ENCODE results near the gene DPPA5.

Gene DPPA5

DNA sequence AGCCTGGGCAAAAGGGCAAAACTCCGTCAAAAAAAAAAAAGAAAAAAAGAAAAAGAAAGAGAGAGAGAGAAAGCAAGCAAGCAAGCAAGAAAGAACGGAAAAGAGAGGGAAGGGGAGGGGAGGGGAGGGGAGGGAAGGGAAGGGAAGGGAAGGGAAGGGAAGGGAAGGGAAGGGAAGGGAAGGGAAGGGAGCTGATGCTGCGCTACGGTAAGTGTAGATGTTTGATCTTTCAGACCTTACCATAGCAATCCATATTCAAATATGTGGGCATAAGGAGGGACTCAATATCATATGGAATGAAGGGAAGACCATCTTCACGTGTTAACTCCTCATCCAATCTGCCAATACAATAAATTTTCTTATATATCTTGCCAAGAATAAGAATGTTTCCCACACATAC, 11.9 kb downstream of the DPPA5 start:
- H2AFZ ChIP-seq (ENCODE audit: insufficient read depth, low read length, poor library complexity): no peak overlapping the region
- H4K8ac ChIP-seq (ENCODE audit: low read depth, low read length): no peak overlapping the region
- no peak overlapping the region for H3K4ac ChIP-seq (ENCODE audit: low read depth, low read length)

DNA sequence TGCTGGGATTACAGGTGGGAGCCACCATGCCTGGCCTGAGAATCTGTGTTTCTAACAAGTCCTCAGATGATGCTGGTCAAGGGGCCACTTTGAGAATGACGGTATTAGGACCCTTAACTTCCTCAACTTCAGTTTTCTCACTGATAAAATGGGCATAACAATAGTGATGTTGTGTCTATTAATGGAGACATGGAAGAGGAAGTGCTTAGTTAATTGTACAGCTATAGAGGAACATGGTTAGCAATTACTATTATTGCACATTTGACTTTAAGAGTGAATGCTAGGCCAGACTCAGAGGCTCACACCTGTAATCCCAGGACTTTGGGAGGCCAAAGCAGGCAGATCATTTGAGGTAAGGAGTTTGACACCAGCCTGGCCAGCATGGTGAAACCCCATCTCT, 12.7 kb downstream of the DPPA5 start:
- no CpG with 5 or more reads among the region's 1 CpG for WGBS (ENCODE audit: extremely low coverage, insufficient coverage, insufficient read length)

More for the DNA sequence above, 11.9 kb downstream of the DPPA5 start:
- no peak for DNase-seq
- Histone ChIP-seq H3K9me3 (ENCODE audit: insufficient read depth, low read depth, low read length) (no peaks in the 10 kb centered on the region), H2BK120ac (ENCODE audit: insufficient read depth, low read length, poor library complexity) (no peak overlapping the region), H3K23ac (ENCODE audit: low read length) (no peak overlapping the region), H3K79me2 (ENCODE audit: control insufficient read depth, insufficient read depth, low read length, poor library complexity) (no peaks in the 10 kb centered on the region), H4K12ac (ENCODE audit: low read depth, low read length) (no peak overlapping the region), H3K27me3 (ENCODE audit: insufficient read depth, low read length) (no peaks in the 10 kb centered on the region), H3K18ac (ENCODE audit: low read length) (no peak overlapping the region), H3K4me1 (ENCODE audit: control insufficient read depth in 1 of 2, insufficient read depth in 2 of 2, low read length in 2 of 2) (no peaks in the 10 kb centered on the region), H3K4me2 (ENCODE audit: low read length) (no peak overlapping the region), H2BK5ac (ENCODE audit: low read depth, low read length, poor library complexity) (no peak overlapping the region), H3K27ac (ENCODE audit: low read depth, low read length) (no peak overlapping the region), H2AK5ac (ENCODE audit: low read length) (no peak overlapping the region), H3K4me3 (ENCODE audit: low read depth, low read length) (no peak overlapping the region), H2BK12ac (ENCODE audit: low read length) (no peak overlapping the region), H4K91ac (ENCODE audit: low read depth, low read length) (no peak overlapping the region), H3K9ac (ENCODE audit: low read length) (no peak overlapping the region), H3K79me1 (ENCODE audit: low read length) (no peaks in the 10 kb centered on the region), H3K36me3 (ENCODE audit: control insufficient read depth in 1 of 2, insufficient read depth in 2 of 2, low read length in 2 of 2) (no peaks in the 10 kb centered on the region), H3K14ac (ENCODE audit: low read length) (no peak overlapping the region)
- no CpG with 5 or more reads among the region's 5 CpGs for WGBS (ENCODE audit: extremely low coverage, insufficient coverage, insufficient read length)

DNA sequence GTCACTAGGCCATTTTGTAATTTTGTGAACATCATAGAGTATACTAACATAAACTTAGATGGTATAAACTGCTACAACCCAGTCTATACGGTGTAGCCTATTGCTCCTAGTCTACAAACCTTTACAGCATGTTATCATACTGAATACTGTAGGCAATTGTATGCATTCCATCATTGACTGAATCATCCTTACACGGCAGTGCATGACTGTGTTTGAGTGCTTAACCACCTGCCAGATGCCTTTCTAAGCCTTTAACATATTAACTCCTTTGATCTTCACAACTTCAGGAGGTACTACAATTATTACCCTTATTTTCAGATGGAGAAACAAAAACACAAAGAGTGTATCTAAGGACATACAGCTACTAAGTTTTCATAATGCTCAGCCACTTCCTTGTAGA, 14.0 kb downstream of the DPPA5 start:
- no CpG with 5 or more reads among the region's 2 CpGs for WGBS (ENCODE audit: extremely low coverage, insufficient coverage, insufficient read length)
- no peak overlapping the region for H4K91ac ChIP-seq (ENCODE audit: low read depth, low read length)

More for the DNA sequence above, 12.7 kb downstream of the DPPA5 start:
- H3K14ac ChIP-seq (ENCODE audit: low read length): no peak overlapping the region
- no peaks in the 10 kb centered on the region for H3K9me3 ChIP-seq (ENCODE audit: insufficient read depth, low read depth, low read length)
- H3K36me3 ChIP-seq (ENCODE audit: control insufficient read depth in 1 of 2, insufficient read depth in 2 of 2, low read length in 2 of 2): no peaks in the 10 kb centered on the region
- no peak overlapping the region for H2AK5ac ChIP-seq (ENCODE audit: low read length)
- DNase-seq: no peak
- H3K18ac ChIP-seq (ENCODE audit: low read length): no peak overlapping the region
- no peak overlapping the region for H4K8ac ChIP-seq (ENCODE audit: low read depth, low read length)
- H2AFZ ChIP-seq (ENCODE audit: insufficient read depth, low read length, poor library complexity): no peak overlapping the region
- no peaks in the 10 kb centered on the region for H3K79me1 ChIP-seq (ENCODE audit: low read length)
- no peak overlapping the region for H2BK5ac ChIP-seq (ENCODE audit: low read depth, low read length, poor library complexity)
- H3K27ac ChIP-seq (ENCODE audit: low read depth, low read length): no peak overlapping the region
- no peak overlapping the region for H3K4me2 ChIP-seq (ENCODE audit: low read length)
- H3K4me3 ChIP-seq (ENCODE audit: low read depth, low read length): no peak overlapping the region
- H2BK120ac ChIP-seq (ENCODE audit: insufficient read depth, low read length, poor library complexity): no peak overlapping the region
- H2BK12ac ChIP-seq (ENCODE audit: low read length): no peak overlapping the region
- H3K9ac ChIP-seq (ENCODE audit: low read length): no peak overlapping the region
- H4K12ac ChIP-seq (ENCODE audit: low read depth, low read length): no peak overlapping the region
- no peaks in the 10 kb centered on the region for H3K4me1 ChIP-seq (ENCODE audit: control insufficient read depth in 1 of 2, insufficient read depth in 2 of 2, low read length in 2 of 2)
- H3K4ac ChIP-seq (ENCODE audit: low read depth, low read length): no peak overlapping the region
- no peak overlapping the region for H4K91ac ChIP-seq (ENCODE audit: low read depth, low read length)
- no peaks in the 10 kb centered on the region for H3K79me2 ChIP-seq (ENCODE audit: control insufficient read depth, insufficient read depth, low read length, poor library complexity)
- no peaks in the 10 kb centered on the region for H3K27me3 ChIP-seq (ENCODE audit: insufficient read depth, low read length)
- H3K23ac ChIP-seq (ENCODE audit: low read length): no peak overlapping the region

DNA sequence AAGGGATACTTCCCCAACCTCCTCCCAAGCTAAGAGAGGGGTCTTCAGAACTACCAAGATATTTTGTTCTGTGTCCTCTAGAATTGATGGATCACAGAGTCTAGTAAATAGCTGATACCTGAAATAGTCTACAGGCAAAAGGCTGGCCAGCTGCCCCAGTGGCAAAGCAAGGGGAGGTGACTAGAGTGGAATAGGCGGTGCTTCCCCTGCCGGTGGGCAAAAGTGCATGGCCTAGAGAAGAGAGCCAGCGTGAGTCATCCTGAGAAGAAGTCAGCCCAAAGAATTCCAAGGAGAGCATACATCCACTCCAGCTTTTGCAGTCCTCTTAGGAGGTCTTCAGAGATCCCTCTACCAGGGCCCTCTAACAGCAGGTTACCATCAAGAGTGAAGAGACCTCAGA, 14.7 kb downstream of the DPPA5 start:
- Histone ChIP-seq H3K4me3 (ENCODE audit: low read depth, low read length) (no peak overlapping the region), H3K14ac (ENCODE audit: low read length) (no peak overlapping the region), H2AFZ (ENCODE audit: insufficient read depth, low read length, poor library complexity) (no peak overlapping the region), H2BK120ac (ENCODE audit: insufficient read depth, low read length, poor library complexity) (no peak overlapping the region), H3K23ac (ENCODE audit: low read length) (no peak overlapping the region), H2BK5ac (ENCODE audit: low read depth, low read length, poor library complexity) (no peak overlapping the region), H3K79me2 (ENCODE audit: control insufficient read depth, insufficient read depth, low read length, poor library complexity) (no peaks in the 10 kb centered on the region), H3K18ac (ENCODE audit: low read length) (no peak overlapping the region), H3K79me1 (ENCODE audit: low read length) (no peaks in the 10 kb centered on the region), H4K91ac (ENCODE audit: low read depth, low read length) (no peak overlapping the region), H3K27ac (ENCODE audit: low read depth, low read length) (no peak overlapping the region), H2BK12ac (ENCODE audit: low read length) (no peak overlapping the region), H3K4me1 (ENCODE audit: control insufficient read depth in 1 of 2, insufficient read depth in 2 of 2, low read length in 2 of 2) (no peaks in the 10 kb centered on the region), H4K8ac (ENCODE audit: low read depth, low read length) (no peak overlapping the region), H4K12ac (ENCODE audit: low read depth, low read length) (no peak overlapping the region), H3K4ac (ENCODE audit: low read depth, low read length) (no peak overlapping the region), H3K4me2 (ENCODE audit: low read length) (no peak overlapping the region), H3K36me3 (ENCODE audit: control insufficient read depth in 1 of 2, insufficient read depth in 2 of 2, low read length in 2 of 2) (no peaks in the 10 kb centered on the region), H3K27me3 (ENCODE audit: insufficient read depth, low read length) (no peaks in the 10 kb centered on the region), H3K9ac (ENCODE audit: low read length) (no peak overlapping the region), H2AK5ac (ENCODE audit: low read length) (no peak overlapping the region), H3K9me3 (ENCODE audit: insufficient read depth, low read depth, low read length) (no peaks in the 10 kb centered on the region)
- DNase-seq: no peak
- WGBS (ENCODE audit: extremely low coverage, insufficient coverage, insufficient read length): no CpG with 5 or more reads among the region's 3 CpGs

More for the DNA sequence above, 14.0 kb downstream of the DPPA5 start:
- no peak overlapping the region for H2BK120ac ChIP-seq (ENCODE audit: insufficient read depth, low read length, poor library complexity)
- no peak overlapping the region for H2AFZ ChIP-seq (ENCODE audit: insufficient read depth, low read length, poor library complexity)
- H3K79me2 ChIP-seq (ENCODE audit: control insufficient read depth, insufficient read depth, low read length, poor library complexity): no peaks in the 10 kb centered on the region
- H3K27me3 ChIP-seq (ENCODE audit: insufficient read depth, low read length): no peaks in the 10 kb centered on the region
- no peak overlapping the region for H4K12ac ChIP-seq (ENCODE audit: low read depth, low read length)
- H3K18ac ChIP-seq (ENCODE audit: low read length): no peak overlapping the region
- no peak overlapping the region for H2AK5ac ChIP-seq (ENCODE audit: low read length)
- no peak overlapping the region for H2BK12ac ChIP-seq (ENCODE audit: low read length)
- H3K9me3 ChIP-seq (ENCODE audit: insufficient read depth, low read depth, low read length): no peaks in the 10 kb centered on the region
- no peak overlapping the region for H3K4me2 ChIP-seq (ENCODE audit: low read length)
- H3K36me3 ChIP-seq (ENCODE audit: control insufficient read depth in 1 of 2, insufficient read depth in 2 of 2, low read length in 2 of 2): no peaks in the 10 kb centered on the region
- no peak overlapping the region for H3K4ac ChIP-seq (ENCODE audit: low read depth, low read length)
- no peaks in the 10 kb centered on the region for H3K4me1 ChIP-seq (ENCODE audit: control insufficient read depth in 1 of 2, insufficient read depth in 2 of 2, low read length in 2 of 2)
- peak in 1 of 2 donors; percentile 23 for DNase-seq
- no peak overlapping the region for H3K4me3 ChIP-seq (ENCODE audit: low read depth, low read length)
- H3K9ac ChIP-seq (ENCODE audit: low read length): no peak overlapping the region
- no peak overlapping the region for H3K27ac ChIP-seq (ENCODE audit: low read depth, low read length)
- no peak overlapping the region for H3K14ac ChIP-seq (ENCODE audit: low read length)
- no peak overlapping the region for H2BK5ac ChIP-seq (ENCODE audit: low read depth, low read length, poor library complexity)
- no peak overlapping the region for H4K8ac ChIP-seq (ENCODE audit: low read depth, low read length)
- no peak overlapping the region for H3K23ac ChIP-seq (ENCODE audit: low read length)
- H3K79me1 ChIP-seq (ENCODE audit: low read length): no peaks in the 10 kb centered on the region
